ENCODE results near the gene LPAR4.

DNA sequence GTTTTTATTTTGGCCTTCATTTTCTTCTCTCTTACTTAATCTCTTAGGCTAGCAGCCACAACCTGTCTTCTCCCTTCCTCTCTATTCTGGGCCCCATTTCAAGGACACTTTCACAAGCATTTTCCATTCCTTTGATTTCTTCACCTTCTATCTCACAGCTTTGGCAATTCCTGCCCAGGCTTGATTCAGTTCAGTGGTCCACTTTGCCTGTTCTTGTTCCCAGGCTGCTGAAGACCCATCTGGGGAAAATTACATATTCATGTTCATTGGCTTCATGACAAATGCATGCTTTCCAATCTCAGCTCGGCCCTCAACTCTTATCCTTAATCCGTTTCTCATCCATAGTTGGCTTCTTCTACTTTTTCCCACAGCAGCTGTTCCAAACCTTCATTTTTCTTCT, 38.7 kb upstream of the LPAR4 start:
- TF ChIP-seq BHLHE40 (IDR thresholded peaks at IDR 0.05; ENCODE audit: low read depth, low read length) = no peak
- TF ChIP-seq, protein P1, sequence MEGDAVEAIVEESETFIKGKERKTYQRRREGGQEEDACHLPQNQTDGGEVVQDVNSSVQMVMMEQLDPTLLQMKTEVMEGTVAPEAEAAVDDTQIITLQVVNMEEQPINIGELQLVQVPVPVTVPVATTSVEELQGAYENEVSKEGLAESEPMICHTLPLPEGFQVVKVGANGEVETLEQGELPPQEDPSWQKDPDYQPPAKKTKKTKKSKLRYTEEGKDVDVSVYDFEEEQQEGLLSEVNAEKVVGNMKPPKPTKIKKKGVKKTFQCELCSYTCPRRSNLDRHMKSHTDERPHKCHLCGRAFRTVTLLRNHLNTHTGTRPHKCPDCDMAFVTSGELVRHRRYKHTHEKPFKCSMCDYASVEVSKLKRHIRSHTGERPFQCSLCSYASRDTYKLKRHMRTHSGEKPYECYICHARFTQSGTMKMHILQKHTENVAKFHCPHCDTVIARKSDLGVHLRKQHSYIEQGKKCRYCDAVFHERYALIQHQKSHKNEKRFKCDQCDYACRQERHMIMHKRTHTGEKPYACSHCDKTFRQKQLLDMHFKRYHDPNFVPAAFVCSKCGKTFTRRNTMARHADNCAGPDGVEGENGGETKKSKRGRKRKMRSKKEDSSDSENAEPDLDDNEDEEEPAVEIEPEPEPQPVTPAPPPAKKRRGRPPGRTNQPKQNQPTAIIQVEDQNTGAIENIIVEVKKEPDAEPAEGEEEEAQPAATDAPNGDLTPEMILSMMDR (IDR thresholded peaks at IDR 0.05) = no peak

All from A549 (cell line).